WTC11 (cell line): Measurements from ENCODE around the gene MIS18BP1.

Source experiments
- ATF3 ChIP-seq: sonication (generic); formaldehyde crosslinking; conservative IDR thresholded peaks from 2 replicates; pipeline ENCODE4 v1.8.1; 2022; ENCODE audit warnings: mild to moderate bottlenecking, missing genetic modification reagents
- CREB1 ChIP-seq: sonication (generic); formaldehyde crosslinking; IDR thresholded peaks from 2 replicates; pipeline ENCODE4 v1.8.0; 2023; ENCODE audit warnings: mild to moderate bottlenecking, missing genetic modification reagents
- CTCF ChIP-seq: fragments of 200-600 bp; IDR thresholded peaks from 2 replicates; pipeline ENCODE4 v1.8.0; 2022; ENCODE audit warnings: antibody characterized with exemption
- ETV6 ChIP-seq: sonication (generic); formaldehyde crosslinking; IDR thresholded peaks from 2 replicates; pipeline ENCODE4 v1.8.1; 2022; ENCODE audit warnings: mild to moderate bottlenecking, missing genetic modification reagents
- GABPB1 ChIP-seq: sonication (generic); formaldehyde crosslinking; IDR thresholded peaks from 2 replicates; pipeline ENCODE4 v1.8.1; 2023; ENCODE audit warnings: mild to moderate bottlenecking, missing genetic modification reagents
- HMGXB4 ChIP-seq: sonication (generic); formaldehyde crosslinking; IDR thresholded peaks from 2 replicates; pipeline ENCODE4 v1.8.1; 2023; ENCODE audit warnings: mild to moderate bottlenecking, moderate library complexity, missing genetic modification reagents
- MXD4 ChIP-seq: fragments of 250-450 bp; sonication (Bioruptor Pico); IDR thresholded peaks from 2 replicates; pipeline ENCODE4 v1.8.0; 2021; ENCODE audit warnings: mild to moderate bottlenecking, moderate library complexity, borderline replicate concordance
- TF ChIP-seq, protein P1 (sequence below): sonication (generic); formaldehyde crosslinking; IDR thresholded peaks from 2 replicates; pipeline ENCODE4 v1.8.1; 2022; ENCODE audit warnings: missing genetic modification reagents, borderline replicate concordance
- TF ChIP-seq, protein P2 (sequence below): sonication (generic); formaldehyde crosslinking; IDR thresholded peaks from 2 replicates; pipeline ENCODE4 v1.8.1; 2023; ENCODE audit warnings: mild to moderate bottlenecking, missing genetic modification reagents, moderate library complexity
- TF ChIP-seq, protein P3 (sequence below): fragments of 250-450 bp; sonication (Bioruptor Pico); IDR thresholded peaks from 2 replicates; pipeline ENCODE4 v1.9.0; 2021; ENCODE audit warnings: mild to moderate bottlenecking

DNA sequence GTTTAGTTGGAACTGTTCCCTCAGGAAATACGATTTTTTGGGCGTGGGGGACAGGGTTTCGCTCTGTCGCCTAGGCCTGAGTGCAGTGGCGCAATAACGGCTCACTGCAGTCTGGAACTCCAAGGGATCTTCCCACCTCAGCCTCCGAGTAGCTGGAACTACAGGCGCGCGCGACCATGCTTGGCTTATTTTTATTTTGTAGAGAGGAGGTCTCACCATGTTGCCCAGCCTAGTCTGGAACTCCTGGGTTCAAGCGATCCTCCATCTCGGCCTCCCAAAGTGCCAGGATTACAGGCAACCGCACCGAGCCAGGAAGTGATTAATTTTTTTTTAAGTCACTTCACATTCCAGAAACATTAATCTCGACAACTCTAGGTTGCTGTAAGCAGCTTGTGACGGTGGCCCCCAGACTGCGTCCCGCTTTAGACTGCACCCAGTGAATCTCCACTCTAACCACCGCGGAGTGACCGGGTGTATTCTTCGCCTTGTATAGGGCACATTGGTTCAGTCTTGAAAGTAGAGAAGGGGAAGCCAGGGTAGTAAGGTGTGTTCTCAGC is 830 bp upstream of the MIS18BP1 start:
- TF ChIP-seq, protein P1, sequence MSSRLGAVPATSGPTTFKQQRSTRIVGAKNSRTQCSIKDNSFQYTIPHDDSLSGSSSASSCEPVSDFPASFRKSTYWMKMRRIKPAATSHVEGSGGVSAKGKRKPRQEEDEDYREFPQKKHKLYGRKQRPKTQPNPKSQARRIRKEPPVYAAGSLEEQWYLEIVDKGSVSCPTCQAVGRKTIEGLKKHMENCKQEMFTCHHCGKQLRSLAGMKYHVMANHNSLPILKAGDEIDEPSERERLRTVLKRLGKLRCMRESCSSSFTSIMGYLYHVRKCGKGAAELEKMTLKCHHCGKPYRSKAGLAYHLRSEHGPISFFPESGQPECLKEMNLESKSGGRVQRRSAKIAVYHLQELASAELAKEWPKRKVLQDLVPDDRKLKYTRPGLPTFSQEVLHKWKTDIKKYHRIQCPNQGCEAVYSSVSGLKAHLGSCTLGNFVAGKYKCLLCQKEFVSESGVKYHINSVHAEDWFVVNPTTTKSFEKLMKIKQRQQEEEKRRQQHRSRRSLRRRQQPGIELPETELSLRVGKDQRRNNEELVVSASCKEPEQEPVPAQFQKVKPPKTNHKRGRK (CRISPR knock-in tag), result no peak
- TF ChIP-seq, protein P2, sequence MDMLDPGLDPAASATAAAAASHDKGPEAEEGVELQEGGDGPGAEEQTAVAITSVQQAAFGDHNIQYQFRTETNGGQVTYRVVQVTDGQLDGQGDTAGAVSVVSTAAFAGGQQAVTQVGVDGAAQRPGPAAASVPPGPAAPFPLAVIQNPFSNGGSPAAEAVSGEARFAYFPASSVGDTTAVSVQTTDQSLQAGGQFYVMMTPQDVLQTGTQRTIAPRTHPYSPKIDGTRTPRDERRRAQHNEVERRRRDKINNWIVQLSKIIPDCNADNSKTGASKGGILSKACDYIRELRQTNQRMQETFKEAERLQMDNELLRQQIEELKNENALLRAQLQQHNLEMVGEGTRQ, result no peak
- TF ChIP-seq ATF3 (CRISPR knock-in tag) (no peak), CREB1 (CRISPR knock-in tag) (no peak), GABPB1 (CRISPR knock-in tag) (no peak; the same call in 1 of the 2 replicates), HMGXB4 (CRISPR knock-in tag) (no peak), ETV6 (CRISPR knock-in tag) (no peak), MXD4 (CRISPR knock-in tag) (no peak), CTCF (no peak)
- TF ChIP-seq, protein P3, sequence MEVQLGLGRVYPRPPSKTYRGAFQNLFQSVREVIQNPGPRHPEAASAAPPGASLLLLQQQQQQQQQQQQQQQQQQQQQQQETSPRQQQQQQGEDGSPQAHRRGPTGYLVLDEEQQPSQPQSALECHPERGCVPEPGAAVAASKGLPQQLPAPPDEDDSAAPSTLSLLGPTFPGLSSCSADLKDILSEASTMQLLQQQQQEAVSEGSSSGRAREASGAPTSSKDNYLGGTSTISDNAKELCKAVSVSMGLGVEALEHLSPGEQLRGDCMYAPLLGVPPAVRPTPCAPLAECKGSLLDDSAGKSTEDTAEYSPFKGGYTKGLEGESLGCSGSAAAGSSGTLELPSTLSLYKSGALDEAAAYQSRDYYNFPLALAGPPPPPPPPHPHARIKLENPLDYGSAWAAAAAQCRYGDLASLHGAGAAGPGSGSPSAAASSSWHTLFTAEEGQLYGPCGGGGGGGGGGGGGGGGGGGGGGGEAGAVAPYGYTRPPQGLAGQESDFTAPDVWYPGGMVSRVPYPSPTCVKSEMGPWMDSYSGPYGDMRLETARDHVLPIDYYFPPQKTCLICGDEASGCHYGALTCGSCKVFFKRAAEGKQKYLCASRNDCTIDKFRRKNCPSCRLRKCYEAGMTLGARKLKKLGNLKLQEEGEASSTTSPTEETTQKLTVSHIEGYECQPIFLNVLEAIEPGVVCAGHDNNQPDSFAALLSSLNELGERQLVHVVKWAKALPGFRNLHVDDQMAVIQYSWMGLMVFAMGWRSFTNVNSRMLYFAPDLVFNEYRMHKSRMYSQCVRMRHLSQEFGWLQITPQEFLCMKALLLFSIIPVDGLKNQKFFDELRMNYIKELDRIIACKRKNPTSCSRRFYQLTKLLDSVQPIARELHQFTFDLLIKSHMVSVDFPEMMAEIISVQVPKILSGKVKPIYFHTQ, result no peak
